HCT116 (cell line): ENCODE measurements around the gene TASP1. TPM values are rescaled to one million over a fixed set of nuclear protein-coding genes. Genes with fewer than 3 reads are reported as not detected.
"Not testable (repeated sequence)": the region's sequence is repeated elsewhere in the genome, so short reads cannot be mapped to it uniquely, and the experiment has no call there.

Experiments used
- ATAC-seq: fragments of 200-7000 bp; cut with Tn5 transposase; 2 replicates; pipeline ENCODE4 v1.9.1; 2020; ENCODE audit warnings: mild to moderate bottlenecking, moderate library complexity
- BruUV-seq: library from RNA; stranded (reverse); fragments of 400-500 nt; replicated peaks from 2 replicates; lab custom pipeline; 2021; lab: Mats Ljungman, UMichigan
- CTCF ChIA-PET: fragments of 300-600 bp; sonication (Branson Sonifier 250); formaldehyde crosslinking; loops from one replicate; lab custom pipeline; 2021; ENCODE audit warnings: antibody characterized with exemption; lab: Charles Lee
- POLR2A ChIA-PET: fragments of 300-600, 350-600 bp; sonication (Branson Sonifier 250); formaldehyde crosslinking; loops from one replicate; lab custom pipeline; 2021; ENCODE audit warnings: antibody characterized with exemption; lab: Charles Lee
- RAD21 ChIA-PET, 2 experiments: fragments of 300-600 bp; sonication (Branson Sonifier 250); formaldehyde crosslinking; loops; one replicate each; lab custom pipeline; 2023; ENCODE audit warnings: low total read pairs in 2 of 2; ENCODE audit not compliant: uncharacterized antibody in 2 of 2, unreplicated experiment in 2 of 2, low non-redundant PET in 1 of 2; lab: Charles Lee
- DNase-seq: peaks from one replicate; pipeline ENCODE4 v3.0.0-alpha.2; 2010; ENCODE audit warnings: low read depth, low spot score
- H2AFZ ChIP-seq: fragments of 200-600 bp; shearing (Covaris generic), sonication (generic); 2 replicates; pipeline ENCODE4 v1.6.1; 2017; ENCODE audit warnings: low read depth, mixed run types, mixed read lengths, antibody characterized with exemption, low read length; ENCODE audit not compliant: poor library complexity, severe bottlenecking
- H3K27ac ChIP-seq: 2 replicates; pipeline ENCODE4 v1.5.1; 2012; ENCODE audit warnings: low read depth, low read length
- H3K27me3 ChIP-seq: fragments of 200-600 bp; sonication (generic); 2 replicates; pipeline ENCODE4 v1.6.1; 2016; ENCODE audit warnings: mixed run types, low read length, mixed read lengths; ENCODE audit not compliant: insufficient read depth
- H3K36me3 ChIP-seq, 2 experiments: fragments of 200-500 bp in 1 of 2; fragments of 200-600 bp in 1 of 2; sonication (Bioruptor generic) in 1 of 2; sonication (generic) in 1 of 2; 2 replicates each; pipeline versions ENCODE4 v1.5.1 to v1.6.1; 2014 to 2016; ENCODE audit warnings: low read length in 2 of 2, inconsistent platforms in 1 of 2, mixed read lengths in 1 of 2, mixed run types in 1 of 2; ENCODE audit not compliant: insufficient read depth in 2 of 2, control insufficient read depth in 1 of 2
- H3K4me1 ChIP-seq, 2 experiments: fragments of 200-600 bp in 1 of 2; sonication (generic) in 1 of 2; 2 replicates each; pipeline versions ENCODE4 v1.5.1 to v1.6.1; 2012 to 2017; ENCODE audit warnings: low read length in 2 of 2, inconsistent platforms in 1 of 2, mild to moderate bottlenecking in 1 of 2, mixed read lengths in 1 of 2, mixed run types in 1 of 2, moderate library complexity in 1 of 2; ENCODE audit not compliant: insufficient read depth in 2 of 2, control insufficient read depth in 1 of 2
- H3K4me2 ChIP-seq: fragments of 200-600 bp; sonication (generic); 2 replicates; pipeline ENCODE4 v1.6.1; 2017; ENCODE audit warnings: mixed run types, low read length, mixed read lengths
- H3K4me3 ChIP-seq, 2 experiments: fragments of 200-600 bp in 1 of 2; sonication (generic) in 1 of 2; replicated peaks in 1 of 2; 2 replicates each; pipeline ENCODE4 v1.5.1; 2011 to 2016; ENCODE audit warnings: low read length in 2 of 2, control low read depth in 1 of 2, low read depth in 1 of 2, mild to moderate bottlenecking in 1 of 2, mixed read lengths in 1 of 2, mixed run types in 1 of 2
- H3K79me2 ChIP-seq: fragments of 200-600 bp; sonication (generic); 2 replicates; pipeline ENCODE4 v1.6.1; 2017; ENCODE audit warnings: mild to moderate bottlenecking, mixed run types, low read length, moderate library complexity, mixed read lengths; ENCODE audit not compliant: insufficient read depth
- H3K9ac ChIP-seq: fragments of 200-600 bp; sonication (generic); 2 replicates; pipeline ENCODE4 v1.6.1; 2016; ENCODE audit warnings: low read length, mixed read lengths
- H3K9me2 ChIP-seq: fragments of 200-600 bp; sonication (generic), shearing (Covaris generic); 2 replicates; pipeline ENCODE4 v1.6.1; 2017; ENCODE audit warnings: mixed run types, mild to moderate bottlenecking, moderate library complexity; ENCODE audit not compliant: insufficient read depth
- H3K9me3 ChIP-seq, 2 experiments: fragments of 200-500 bp in 1 of 2; fragments of 200-600 bp in 1 of 2; sonication (Bioruptor generic) in 1 of 2; sonication (generic) in 1 of 2; 2 replicates each; pipeline ENCODE4 v1.6.1; 2014 to 2017; ENCODE audit warnings: low read length in 2 of 2, mixed read lengths in 2 of 2, inconsistent platforms in 1 of 2, low read depth in 1 of 2, mild to moderate bottlenecking in 1 of 2, mixed run types in 1 of 2, moderate library complexity in 1 of 2; ENCODE audit not compliant: control insufficient read depth in 1 of 2, insufficient read depth in 1 of 2
- H4K20me1 ChIP-seq: fragments of 200-600 bp; sonication (generic), shearing (Covaris generic); 2 replicates; pipeline ENCODE4 v1.6.1; 2017; ENCODE audit warnings: mixed run types, mild to moderate bottlenecking, moderate library complexity; ENCODE audit not compliant: insufficient read depth
- YY1 ChIP-seq: IDR thresholded peaks from 2 replicates; pipeline ENCODE4 v1.6.1; 2011; ENCODE audit warnings: low read length, low read depth, moderate library complexity, mild to moderate bottlenecking; ENCODE audit not compliant: insufficient replicate concordance; ENCODE audit errors: extremely low read depth
- intact Hi-C: fragments of 100-400 bp; cut with micrococcal nuclease; formaldehyde crosslinking; loops from 2 replicates; pipeline ENCODE4 v1.10.0; 2022
- total RNA-seq: library from RNA; stranded (reverse); gene quantifications from one replicate; pipeline ENCODE4 v1.2.1, GENCODE V29; 2021; ENCODE audit not compliant: unreplicated experiment
- TF ChIP-seq, protein P1 (sequence below): IDR thresholded peaks from 2 replicates; pipeline ENCODE4 v1.6.1; 2011; ENCODE audit warnings: mild to moderate bottlenecking, low read length, moderate library complexity; ENCODE audit not compliant: insufficient replicate concordance; ENCODE audit errors: extremely low read depth

The TASP1 gene
- total RNA-seq, 1 experiment from 2014 or later: 19.1 TPM

- H3K9me3 ChIP-seq: no peaks in the 10 kb centered on the region
- no peak for ATAC-seq
- H4K20me1 ChIP-seq: peaks cover 5% of the 10 kb centered on the region; the same call in 1 of the 2 replicates
- H3K9me2 ChIP-seq: no peaks in the 10 kb centered on the region
- no peak for DNase-seq
- no peak overlapping the region for H2AFZ ChIP-seq
- no peaks in the 10 kb centered on the region for H3K27me3 ChIP-seq
- H3K4me3 ChIP-seq: no peak overlapping the region
- H3K79me2 ChIP-seq: peaks cover 77% of the 10 kb centered on the region
- intact Hi-C loops: no loop called here
- H3K36me3 ChIP-seq: peaks cover 0 to 3% of the 10 kb centered on the region in 2 experiments; a peak in 1 of 4 replicates
- ChIA-PET CTCF (no interaction called here), RAD21 (no interaction called here), POLR2A (no interaction called here)
- no peak overlapping the region for H3K4me2 ChIP-seq
- TF ChIP-seq, protein P1, sequence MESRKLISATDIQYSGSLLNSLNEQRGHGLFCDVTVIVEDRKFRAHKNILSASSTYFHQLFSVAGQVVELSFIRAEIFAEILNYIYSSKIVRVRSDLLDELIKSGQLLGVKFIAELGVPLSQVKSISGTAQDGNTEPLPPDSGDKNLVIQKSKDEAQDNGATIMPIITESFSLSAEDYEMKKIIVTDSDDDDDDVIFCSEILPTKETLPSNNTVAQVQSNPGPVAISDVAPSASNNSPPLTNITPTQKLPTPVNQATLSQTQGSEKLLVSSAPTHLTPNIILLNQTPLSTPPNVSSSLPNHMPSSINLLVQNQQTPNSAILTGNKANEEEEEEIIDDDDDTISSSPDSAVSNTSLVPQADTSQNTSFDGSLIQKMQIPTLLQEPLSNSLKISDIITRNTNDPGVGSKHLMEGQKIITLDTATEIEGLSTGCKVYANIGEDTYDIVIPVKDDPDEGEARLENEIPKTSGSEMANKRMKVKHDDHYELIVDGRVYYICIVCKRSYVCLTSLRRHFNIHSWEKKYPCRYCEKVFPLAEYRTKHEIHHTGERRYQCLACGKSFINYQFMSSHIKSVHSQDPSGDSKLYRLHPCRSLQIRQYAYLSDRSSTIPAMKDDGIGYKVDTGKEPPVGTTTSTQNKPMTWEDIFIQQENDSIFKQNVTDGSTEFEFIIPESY: no peak
- TF ChIP-seq YY1: no peak
- H3K4me1 ChIP-seq: peaks cover 0 to 4% of the 10 kb centered on the region in 2 experiments; a peak in 3 of 4 replicates
- H3K27ac ChIP-seq: no peak overlapping the region
- no TSS peak for BruUV-seq
- no peak overlapping the region for H3K9ac ChIP-seq
Measured at GRCh38 chr20:13632431-13632830, 6.3 kb downstream of the TASP1 start.

DNA sequence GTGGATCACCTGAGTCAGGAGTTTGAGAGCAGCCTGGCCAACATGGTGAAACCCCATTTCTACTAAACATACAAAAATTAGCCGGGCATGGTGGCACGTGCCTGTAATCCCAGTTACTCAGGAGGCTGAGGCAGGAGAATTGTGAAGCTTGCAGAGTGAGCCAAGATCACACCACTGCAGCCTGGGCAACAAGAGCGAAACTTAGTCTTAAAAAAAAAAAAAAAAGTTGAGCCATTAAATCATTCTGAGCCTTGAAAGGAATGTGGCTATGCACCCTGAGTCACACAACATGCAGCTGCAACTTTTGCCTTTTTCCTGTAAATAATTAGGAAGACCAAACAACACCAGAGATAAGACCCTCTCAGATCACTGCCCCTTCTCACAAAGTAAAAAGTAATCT, 11.2 kb downstream of the TASP1 start:
- not testable (repeated sequence) for H3K27ac ChIP-seq

More for the DNA sequence above, 11.2 kb downstream of the TASP1 start:
- BruUV-seq, H3K4me1 ChIP-seq, H2AFZ ChIP-seq, ATAC-seq, H3K9me3 ChIP-seq, H3K27me3 ChIP-seq, H3K9ac ChIP-seq, intact Hi-C loops, RAD21 ChIA-PET, H3K36me3 ChIP-seq, CTCF ChIA-PET, H3K4me2 ChIP-seq, POLR2A ChIA-PET, H3K4me3 ChIP-seq, DNase-seq, H3K9me2 ChIP-seq, H4K20me1 ChIP-seq: not testable (repeated sequence)
- peaks cover 42% of the 10 kb centered on the region for H3K79me2 ChIP-seq
